K562 (cell line): ENCODE results near the gene CDKL1. TPM values are rescaled to one million over a fixed set of nuclear protein-coding genes. Genes with fewer than 3 reads are reported as not detected.

Experiments
- ATAC-seq: fragments of 200-7000 bp; cut with Tn5 transposase; 3 replicates; pipeline ENCODE4 v1.9.1; 2020; ENCODE audit warnings: moderate library complexity
- BruUV-seq: library from RNA; stranded (reverse); fragments of 400-500 nt; replicated peaks from 2 replicates; lab custom pipeline; 2021; lab: Mats Ljungman, UMichigan
- CTCF ChIA-PET: fragments of 300-600 bp; formaldehyde crosslinking; extraction: SDS; loops from one replicate; lab custom pipeline; 2021; ENCODE audit warnings: low intra/inter-chr PET ratio; lab: Yijun Ruan, JAX
- POLR2A ChIA-PET: fragments of 300-600, 350-650 bp; sonication (Branson Sonifier 250); formaldehyde crosslinking; extraction: SDS; loops from one replicate; lab custom pipeline; 2021; ENCODE audit warnings: antibody characterized with exemption, inconsistent platforms; lab: Yijun Ruan, JAX
- DNase-seq, 4 experiments: peaks; one replicate each; pipeline versions ENCODE4 v3.0.0 to v3.0.0-alpha.2; 2011 to 2018; ENCODE audit warnings: low spot score in 3 of 4, mixed read lengths in 3 of 4; ENCODE audit errors: extremely low read depth in 1 of 4
- FAIRE-seq: peaks from 2 replicates; lab custom pipeline; 2011; peaks lifted over from hg19 to GRCh38; lab: Jason Lieb, UNC
- H2AFZ ChIP-seq: 2 replicates; pipeline ENCODE4 v1.6.0; 2011; ENCODE audit warnings: low read depth, low read length, control low read depth, inconsistent platforms
- H3K27ac ChIP-seq: fragments of 200-600 bp; 3 replicates; pipeline ENCODE4 v1.8.0; 2011; ENCODE audit warnings: low read depth, mild to moderate bottlenecking, control low read depth, inconsistent platforms, low read length, moderate library complexity, mixed read lengths; ENCODE audit errors: extremely low read depth
- H3K27me3 ChIP-seq, 2 experiments: fragments of 300-600 bp in 1 of 2; 2 replicates in 1 of 2; 3 replicates in 1 of 2; pipeline versions ENCODE4 v1.6.0 to v1.8.0; 2011; ENCODE audit warnings: inconsistent platforms in 2 of 2, low read length in 2 of 2, mild to moderate bottlenecking in 1 of 2, mixed read lengths in 1 of 2, moderate library complexity in 1 of 2; ENCODE audit not compliant: control insufficient read depth in 2 of 2, insufficient read depth in 2 of 2
- H3K36me3 ChIP-seq: fragments of 300-600 bp; 3 replicates; pipeline ENCODE4 v1.8.0; 2011; ENCODE audit warnings: mild to moderate bottlenecking, low read length, inconsistent platforms; ENCODE audit not compliant: control insufficient read depth, insufficient read depth
- H3K4me1 ChIP-seq, 2 experiments: fragments of 200-600 bp in 1 of 2; replicated peaks in 1 of 2; 2 replicates in 1 of 2; 3 replicates in 1 of 2; pipeline versions ENCODE4 v1.5.1 to v1.8.0; 2011; ENCODE audit warnings: inconsistent platforms in 2 of 2, low read length in 2 of 2, mild to moderate bottlenecking in 1 of 2, mixed read lengths in 1 of 2, moderate library complexity in 1 of 2; ENCODE audit not compliant: control insufficient read depth in 2 of 2, insufficient read depth in 2 of 2
- H3K4me2 ChIP-seq: 2 replicates; pipeline ENCODE4 v1.6.1; 2011; ENCODE audit warnings: low read length, control low read depth, inconsistent platforms, mixed read lengths; ENCODE audit not compliant: insufficient read depth
- H3K4me3 ChIP-seq: fragments of 200-600 bp; sonication (generic), shearing (Covaris generic); 2 replicates; pipeline ENCODE4 v1.5.1; 2016; ENCODE audit warnings: control low read depth, inconsistent platforms
- H3K79me2 ChIP-seq: fragments of 200-600 bp; 3 replicates; pipeline ENCODE4 v1.8.0; 2011; ENCODE audit warnings: low read length, inconsistent platforms; ENCODE audit not compliant: control insufficient read depth, insufficient read depth
- H3K9ac ChIP-seq, 2 experiments: 2 replicates each; pipeline versions ENCODE4 v1.6.0 to v1.6.1; 2011; ENCODE audit warnings: low read depth in 2 of 2, low read length in 2 of 2, control low read depth in 1 of 2, inconsistent platforms in 1 of 2, mild to moderate bottlenecking in 1 of 2, mixed read lengths in 1 of 2; ENCODE audit not compliant: insufficient read depth in 1 of 2
- H3K9me1 ChIP-seq: one replicate; pipeline ENCODE4 v1.6.0; 2011; ENCODE audit warnings: inconsistent platforms, mild to moderate bottlenecking, low read length, moderate library complexity; ENCODE audit not compliant: control insufficient read depth, insufficient read depth
- H3K9me3 ChIP-seq: replicated peaks from 2 replicates; pipeline ENCODE4 v1.5.1; 2011; ENCODE audit warnings: low read depth, low read length, inconsistent platforms; ENCODE audit not compliant: control insufficient read depth, insufficient read depth
- H4K20me1 ChIP-seq: replicated peaks from 2 replicates; pipeline ENCODE4 v1.6.1; 2011; ENCODE audit warnings: low read length, inconsistent platforms, mixed read lengths; ENCODE audit not compliant: control insufficient read depth, insufficient read depth
- ELF1 ChIP-seq: fragments of 200-800 bp; sonication (Bioruptor generic); IDR thresholded peaks from 2 replicates; pipeline ENCODE4 v1.6.1; 2016; ENCODE audit warnings: missing genetic modification characterization, missing compliant biosample characterization
- RAD21 ChIP-seq, 2 experiments: fragments of 250-450 bp in 1 of 2; fragments of 450-650 bp in 1 of 2; sonication (Bioruptor Pico) in 1 of 2; formaldehyde crosslinking in 1 of 2; IDR thresholded peaks in 1 of 2; conservative IDR thresholded peaks in 1 of 2; 2 replicates each; pipeline versions ENCODE4 v1.4.0 to v1.8.0; 2020 to 2022; ENCODE audit warnings: mild to moderate bottlenecking in 2 of 2, moderate library complexity in 1 of 2
- RBM25 ChIP-seq: fragments of 200-400 bp; formaldehyde crosslinking; IDR thresholded peaks from 2 replicates; pipeline ENCODE4 v1.6.1; 2018; ENCODE audit warnings: low read length, low read depth, moderate library complexity; ENCODE audit not compliant: severe bottlenecking
- ZNF764 ChIP-seq: fragments of 250-450 bp; sonication (Bioruptor Pico); IDR thresholded peaks from 2 replicates; pipeline ENCODE4 v1.4.0; 2020; ENCODE audit warnings: low read depth, mild to moderate bottlenecking, moderate library complexity
- WGBS: fragments of 100-300 bp; shearing (Covaris generic); methylation state at CpG from one replicate; pipeline ENCODE4 v1.1.6; 2016; ENCODE audit warnings: low coverage, mixed read lengths; ENCODE audit not compliant: insufficient coverage; ENCODE audit errors: missing lambda C conversion rate; 5-methylcytosine and 5-hydroxymethylcytosine counted together
- in situ Hi-C: fragments of 300-500 bp; cut with MboI; formaldehyde crosslinking; loops from 4 replicates; pipeline ENCODE4 v1.15.0; 2018; ENCODE audit warnings: inconsistent platforms, mixed read lengths
- intact Hi-C: fragments of 100-400 bp; cut with micrococcal nuclease; formaldehyde crosslinking; loops from 2 replicates; pipeline ENCODE4 v1.14.2; 2022
- polyA plus RNA-seq, 8 experiments: library from polyadenylated mRNA; depleted of rRNA in 4 of 8; stranded (reverse) in 5 of 8; unstranded in 3 of 8; fragments of >200 nt; fragmentation: Nextera tagmentation in 2 of 8; fragmentation: Illumina TruSeq in 1 of 8; extraction: Ambion mirVana in 2 of 8; extraction: Trizol in 1 of 8; gene quantifications; 2 replicates each; pipeline versions ENCODE4 v1.2.1 to v1.2.3, GENCODE V29; 2011 to 2014; ENCODE audit warnings: inconsistent platforms in 1 of 8, missing spikeins in 1 of 8
- total RNA-seq, 7 experiments: library from RNA; depleted of rRNA in 6 of 7; stranded (reverse); fragments of >200 nt in 6 of 7; fragmentation: Illumina TruSeq in 2 of 7; extraction: Trizol in 2 of 7; gene quantifications; 2 replicates each; pipeline versions ENCODE4 v1.2.1 to v1.2.3, GENCODE V29; 2011 to 2021; ENCODE audit warnings: low replicate concordance in 1 of 7
- TF ChIP-seq, protein P1 (sequence below): fragments of 150-350 bp; IDR thresholded peaks from 2 replicates; pipeline ENCODE4 v1.6.1; 2014; ENCODE audit warnings: low read depth, mild to moderate bottlenecking, low read length, borderline replicate concordance
- TF ChIP-seq, protein P2 (sequence below), 2 experiments: fragments of 450-650 bp; formaldehyde crosslinking in 1 of 2; IDR thresholded peaks; 2 replicates each; pipeline versions ENCODE4 v1.4.0 to v1.6.1; 2014 to 2020; ENCODE audit warnings: mild to moderate bottlenecking in 2 of 2, borderline replicate concordance in 1 of 2, low read depth in 1 of 2

The CDKL1 gene
- total and polyA plus RNA-seq, 9 of the 15 experiments (the other 6 are each of a cell fraction or from before 2014, with no cell fraction given), result 2.3 to 35.0 (median 7.5) TPM

DNA sequence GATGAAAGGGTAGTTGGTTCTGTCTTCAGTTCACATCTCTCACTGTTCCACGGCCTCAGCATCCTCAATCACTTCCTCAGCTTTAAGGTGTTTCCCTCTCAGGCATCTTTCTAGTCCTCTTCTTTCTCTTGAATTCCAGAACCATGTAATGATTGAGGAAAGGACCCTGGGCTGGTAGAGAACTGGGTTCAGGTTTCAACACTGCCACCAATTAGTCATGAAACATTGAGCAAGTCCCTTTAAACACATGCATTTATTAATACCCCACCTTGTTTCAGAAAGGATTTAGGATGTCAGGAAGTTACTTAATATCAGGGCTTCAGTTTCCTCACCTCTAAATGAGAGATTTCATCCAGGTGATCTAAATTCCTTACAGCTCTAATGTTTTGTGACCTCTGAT, 77.4 kb downstream of the CDKL1 start (continued):
- TF ChIP-seq RBM25 (no peak), ZNF764 (no peak), ELF1 (tag) (no peak)
- TF ChIP-seq, protein P1, sequence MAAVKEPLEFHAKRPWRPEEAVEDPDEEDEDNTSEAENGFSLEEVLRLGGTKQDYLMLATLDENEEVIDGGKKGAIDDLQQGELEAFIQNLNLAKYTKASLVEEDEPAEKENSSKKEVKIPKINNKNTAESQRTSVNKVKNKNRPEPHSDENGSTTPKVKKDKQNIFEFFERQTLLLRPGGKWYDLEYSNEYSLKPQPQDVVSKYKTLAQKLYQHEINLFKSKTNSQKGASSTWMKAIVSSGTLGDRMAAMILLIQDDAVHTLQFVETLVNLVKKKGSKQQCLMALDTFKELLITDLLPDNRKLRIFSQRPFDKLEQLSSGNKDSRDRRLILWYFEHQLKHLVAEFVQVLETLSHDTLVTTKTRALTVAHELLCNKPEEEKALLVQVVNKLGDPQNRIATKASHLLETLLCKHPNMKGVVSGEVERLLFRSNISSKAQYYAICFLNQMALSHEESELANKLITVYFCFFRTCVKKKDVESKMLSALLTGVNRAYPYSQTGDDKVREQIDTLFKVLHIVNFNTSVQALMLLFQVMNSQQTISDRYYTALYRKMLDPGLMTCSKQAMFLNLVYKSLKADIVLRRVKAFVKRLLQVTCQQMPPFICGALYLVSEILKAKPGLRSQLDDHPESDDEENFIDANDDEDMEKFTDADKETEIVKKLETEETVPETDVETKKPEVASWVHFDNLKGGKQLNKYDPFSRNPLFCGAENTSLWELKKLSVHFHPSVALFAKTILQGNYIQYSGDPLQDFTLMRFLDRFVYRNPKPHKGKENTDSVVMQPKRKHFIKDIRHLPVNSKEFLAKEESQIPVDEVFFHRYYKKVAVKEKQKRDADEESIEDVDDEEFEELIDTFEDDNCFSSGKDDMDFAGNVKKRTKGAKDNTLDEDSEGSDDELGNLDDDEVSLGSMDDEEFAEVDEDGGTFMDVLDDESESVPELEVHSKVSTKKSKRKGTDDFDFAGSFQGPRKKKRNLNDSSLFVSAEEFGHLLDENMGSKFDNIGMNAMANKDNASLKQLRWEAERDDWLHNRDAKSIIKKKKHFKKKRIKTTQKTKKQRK, result no peak

DNA sequence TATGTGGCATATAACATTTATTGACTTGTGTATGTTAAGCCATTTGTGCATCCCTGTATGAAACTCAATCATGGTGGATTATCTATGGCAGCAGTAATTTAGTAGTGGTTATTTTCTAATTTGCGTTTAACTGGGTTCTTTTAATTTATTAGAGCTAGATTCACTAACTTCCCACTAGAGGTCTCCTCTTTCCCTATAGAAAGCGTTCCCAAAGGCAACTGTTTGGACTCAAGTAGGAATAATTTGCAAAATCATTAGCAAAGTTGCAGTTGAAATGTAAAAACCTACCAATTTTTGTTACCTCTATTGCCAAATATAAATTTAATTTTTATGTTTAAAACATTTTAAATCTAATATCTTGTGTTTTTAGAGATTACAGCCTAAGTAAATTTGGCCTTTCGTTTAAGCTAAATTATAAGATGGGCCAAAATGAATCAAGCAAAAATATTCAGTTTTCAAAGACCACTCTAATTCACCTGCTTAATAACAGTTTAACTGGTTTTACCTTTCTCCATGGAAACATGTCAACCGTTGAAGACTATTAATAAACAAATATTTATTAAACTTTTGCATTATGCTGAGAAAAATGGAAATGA, 78.6 kb downstream of the CDKL1 start:
- ChIA-PET POLR2A (interaction anchor here (0.6 to 1.2 kb wide), 2 partner anchors 16 to 215 kb away, joined by 3 to 4 read pairs; no protein-coding TSS in a partner anchor), CTCF (interaction anchor here (0.8 to 1.7 kb wide), 2 partner anchors 215 to 459 kb away, joined by 4 to 18 read pairs; partner anchors contain the start of gene MAP4K5)
- no peaks in the 10 kb centered on the region for H3K9me1 ChIP-seq
- no TSS peak for BruUV-seq
- H4K20me1 ChIP-seq, result no peaks in the 10 kb centered on the region
- H3K9me3 ChIP-seq, result peaks cover 6% of the 10 kb centered on the region; the same call in 1 of the 2 replicates
- no peak overlapping the region for H3K9ac ChIP-seq
- in situ Hi-C loops (no loop called here), intact Hi-C loops (no loop called here)
- no peak for FAIRE-seq
- H3K36me3 ChIP-seq, result peaks cover 7% of the 10 kb centered on the region; the same call in 1 of the 3 replicates
- H2AFZ ChIP-seq, result no peak overlapping the region
- no peak overlapping the region for H3K27ac ChIP-seq
- no peak overlapping the region for H3K4me2 ChIP-seq
- no peak for ATAC-seq
- no peaks in the 10 kb centered on the region for H3K27me3 ChIP-seq
- peaks cover 0 to 11% of the 10 kb centered on the region in 2 experiments; a peak in 3 of 5 replicates for H3K4me1 ChIP-seq
- DNase-seq, result peak in 2 of 4 experiments; percentile 13 to 24
- WGBS, result 30% methylated on average over 4 of the region's 4 CpGs
- H3K79me2 ChIP-seq, result peaks cover 25% of the 10 kb centered on the region
- no peak overlapping the region for H3K4me3 ChIP-seq
- TF ChIP-seq RAD21 (CRISPR knock-in tag; conservative IDR thresholded peaks at IDR 0.05 in 1 of 2, IDR thresholded peaks at IDR 0.05 in 1 of 2), result peak; percentile 48 to 54
- TF ChIP-seq, protein P2, sequence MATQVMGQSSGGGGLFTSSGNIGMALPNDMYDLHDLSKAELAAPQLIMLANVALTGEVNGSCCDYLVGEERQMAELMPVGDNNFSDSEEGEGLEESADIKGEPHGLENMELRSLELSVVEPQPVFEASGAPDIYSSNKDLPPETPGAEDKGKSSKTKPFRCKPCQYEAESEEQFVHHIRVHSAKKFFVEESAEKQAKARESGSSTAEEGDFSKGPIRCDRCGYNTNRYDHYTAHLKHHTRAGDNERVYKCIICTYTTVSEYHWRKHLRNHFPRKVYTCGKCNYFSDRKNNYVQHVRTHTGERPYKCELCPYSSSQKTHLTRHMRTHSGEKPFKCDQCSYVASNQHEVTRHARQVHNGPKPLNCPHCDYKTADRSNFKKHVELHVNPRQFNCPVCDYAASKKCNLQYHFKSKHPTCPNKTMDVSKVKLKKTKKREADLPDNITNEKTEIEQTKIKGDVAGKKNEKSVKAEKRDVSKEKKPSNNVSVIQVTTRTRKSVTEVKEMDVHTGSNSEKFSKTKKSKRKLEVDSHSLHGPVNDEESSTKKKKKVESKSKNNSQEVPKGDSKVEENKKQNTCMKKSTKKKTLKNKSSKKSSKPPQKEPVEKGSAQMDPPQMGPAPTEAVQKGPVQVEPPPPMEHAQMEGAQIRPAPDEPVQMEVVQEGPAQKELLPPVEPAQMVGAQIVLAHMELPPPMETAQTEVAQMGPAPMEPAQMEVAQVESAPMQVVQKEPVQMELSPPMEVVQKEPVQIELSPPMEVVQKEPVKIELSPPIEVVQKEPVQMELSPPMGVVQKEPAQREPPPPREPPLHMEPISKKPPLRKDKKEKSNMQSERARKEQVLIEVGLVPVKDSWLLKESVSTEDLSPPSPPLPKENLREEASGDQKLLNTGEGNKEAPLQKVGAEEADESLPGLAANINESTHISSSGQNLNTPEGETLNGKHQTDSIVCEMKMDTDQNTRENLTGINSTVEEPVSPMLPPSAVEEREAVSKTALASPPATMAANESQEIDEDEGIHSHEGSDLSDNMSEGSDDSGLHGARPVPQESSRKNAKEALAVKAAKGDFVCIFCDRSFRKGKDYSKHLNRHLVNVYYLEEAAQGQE (IDR thresholded peaks at IDR 0.05; ENCODE audit: borderline replicate concordance), result peak; percentile 22; the same call in 1 of the 2 replicates
- TF ChIP-seq, protein P2 (CRISPR knock-in tag; IDR thresholded peaks at IDR 0.05; ENCODE audit: low read depth), result no peak
